Activated T-helper 1 cell treated with anti-CD3 and anti-CD28 coated beads, Interleukin-12 subunit alpha, Interleukin-12 subunit beta, Interleukin-2, Interleukin-4 antibody, amounts not matched to agents 30 ng/mL and 10 ng/mL and 1 ng/mL, durations not matched to agents 14 hours and 24 hours and 36 hours (primary cell): ENCODE results near the gene ZNF14. TPM values are rescaled to one million over a fixed set of nuclear protein-coding genes. Genes with fewer than 3 reads are reported as not detected.
A peak's percentile ranks its signal among the peaks of the same experiment; 100 is the strongest.
"Not testable (repeated sequence)": the region's sequence is repeated elsewhere in the genome, so short reads cannot be mapped to it uniquely, and the experiment has no call there.

Source experiments
- DNase-seq: peaks from one replicate; pipeline ENCODE4 v3.0.0; 2021; ENCODE audit warnings: low spot score
- H3K27ac Mint-ChIP-seq: one replicate; pipeline ENCODE4 v1.8.0; 2021; ENCODE audit warnings: mild to moderate bottlenecking, mixed read lengths
- H3K27me3 Mint-ChIP-seq: one replicate; pipeline ENCODE4 v1.8.0; 2022; ENCODE audit warnings: mild to moderate bottlenecking, moderate library complexity, mixed read lengths; ENCODE audit not compliant: insufficient read depth
- H3K36me3 Mint-ChIP-seq: one replicate; pipeline ENCODE4 v1.8.0; 2021; ENCODE audit warnings: low read depth, mixed read lengths
- H3K4me1 Mint-ChIP-seq: one replicate; pipeline ENCODE4 v1.8.0; 2021; ENCODE audit warnings: low read depth, mixed read lengths
- H3K4me3 Mint-ChIP-seq: one replicate; pipeline ENCODE4 v1.8.0; 2021; ENCODE audit warnings: mild to moderate bottlenecking, moderate library complexity, mixed read lengths
- H3K9me3 Mint-ChIP-seq: one replicate; pipeline ENCODE4 v1.8.0; 2021; ENCODE audit warnings: mixed read lengths
- intact Hi-C: fragments of 100-400 bp; cut with micrococcal nuclease; formaldehyde crosslinking; loops from one replicate; pipeline ENCODE4 v1.15.1; 2024
- total RNA-seq: library from RNA; stranded (reverse); gene quantifications from 2 replicates; pipeline ENCODE4 v1.2.3, GENCODE V29; 2022

Gene ZNF14
- total RNA-seq, 1 donor from 2014 or later = 4.3 TPM

GRCh38 chr19:19696386-19696785 lies 36.5 kb downstream of the ZNF14 start:
- Mint-ChIP-seq H3K27ac (no peak overlapping the region), H3K4me3 (no peak overlapping the region), H3K4me1 (no peaks in the 10 kb centered on the region), H3K27me3 (no peaks in the 10 kb centered on the region), H3K9me3 (peaks cover 39% of the 10 kb centered on the region), H3K36me3 (peaks cover 2% of the 10 kb centered on the region)
- intact Hi-C loops = no loop called here
- DNase-seq = no peak

- Mint-ChIP-seq H3K4me1 (no peaks in the 10 kb centered on the region), H3K4me3 (no peak overlapping the region), H3K36me3 (peaks cover 8% of the 10 kb centered on the region), H3K27ac (no peak overlapping the region), H3K27me3 (no peaks in the 10 kb centered on the region), H3K9me3 (peaks cover 16% of the 10 kb centered on the region)
- intact Hi-C loops = no loop called here
- no peak for DNase-seq
Observed at GRCh38 chr19:19691683-19692082, 41.2 kb downstream of the ZNF14 start.

DNA sequence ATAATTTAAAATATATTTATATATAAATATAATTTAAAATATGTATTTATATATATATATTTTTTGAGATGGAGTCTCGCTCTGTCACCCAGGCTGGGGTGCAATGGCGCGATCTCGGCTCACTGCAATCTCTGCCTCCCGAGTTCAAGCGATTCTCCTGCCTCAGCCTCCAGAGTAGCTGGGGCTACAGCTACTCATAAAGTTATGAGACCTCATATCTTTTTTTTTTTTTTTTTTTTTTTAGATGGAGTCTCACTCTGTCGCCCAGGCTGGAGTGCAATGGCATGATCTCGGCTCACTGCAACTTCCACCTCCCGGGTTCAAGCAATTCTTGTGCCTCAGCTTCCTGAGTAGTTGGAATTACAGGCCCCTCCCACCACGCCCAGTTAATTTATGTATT lies 43.9 kb downstream of the ZNF14 start:
- DNase-seq, H3K27ac Mint-ChIP-seq, H3K4me3 Mint-ChIP-seq, H3K27me3 Mint-ChIP-seq, H3K4me1 Mint-ChIP-seq, intact Hi-C loops: not testable (repeated sequence)
- Mint-ChIP-seq H3K36me3 (peaks cover 26% of the 10 kb centered on the region), H3K9me3 (peaks cover 24% of the 10 kb centered on the region)

DNA sequence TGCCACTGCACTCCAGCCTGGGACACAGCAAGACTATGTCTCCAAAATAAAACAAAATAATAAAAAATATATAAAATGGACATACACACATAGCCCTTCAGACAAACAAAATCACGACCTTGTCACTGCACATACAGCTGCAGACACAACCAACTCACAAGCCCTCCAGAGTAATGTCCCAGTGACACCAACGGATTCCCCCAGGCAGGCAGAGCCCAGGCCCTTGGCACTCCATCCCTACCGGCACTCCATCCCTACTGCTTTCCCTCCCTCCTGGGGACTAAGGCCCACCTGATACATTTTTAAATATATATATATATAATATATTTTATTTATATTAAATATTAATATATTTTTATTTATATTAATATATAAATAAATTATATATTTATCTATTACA lies 45.8 kb downstream of the ZNF14 start:
- peaks cover 43% of the 10 kb centered on the region for H3K36me3 Mint-ChIP-seq
- intact Hi-C loops = no loop called here
- H3K27me3 Mint-ChIP-seq = no peaks in the 10 kb centered on the region
- H3K4me3 Mint-ChIP-seq = no peak overlapping the region
- no peaks in the 10 kb centered on the region for H3K4me1 Mint-ChIP-seq
- DNase-seq = no peak
- H3K27ac Mint-ChIP-seq = no peak overlapping the region
- H3K9me3 Mint-ChIP-seq = peaks cover 36% of the 10 kb centered on the region

- H3K36me3 Mint-ChIP-seq = peaks cover 44% of the 10 kb centered on the region
- H3K4me1 Mint-ChIP-seq = no peaks in the 10 kb centered on the region
- H3K4me3 Mint-ChIP-seq = no peak overlapping the region
- no peaks in the 10 kb centered on the region for H3K27me3 Mint-ChIP-seq
- H3K9me3 Mint-ChIP-seq = peaks cover 36% of the 10 kb centered on the region
- intact Hi-C loops = no loop called here
- DNase-seq = no peak
- no peak overlapping the region for H3K27ac Mint-ChIP-seq
Observed at GRCh38 chr19:19686580-19686979, 46.3 kb downstream of the ZNF14 start.

- intact Hi-C loops, H3K4me3 Mint-ChIP-seq, H3K27ac Mint-ChIP-seq, H3K27me3 Mint-ChIP-seq, DNase-seq, H3K4me1 Mint-ChIP-seq: not testable (repeated sequence)
- Mint-ChIP-seq H3K36me3 (peaks cover 48% of the 10 kb centered on the region), H3K9me3 (peaks cover 39% of the 10 kb centered on the region)
Observed at GRCh38 chr19:19686119-19686518, 46.8 kb downstream of the ZNF14 start.

GRCh38 chr19:19679176-19680073 lies 53.5 kb downstream of the ZNF14 start:
- Mint-ChIP-seq H3K4me3 (no peak overlapping the region), H3K9me3 (peaks cover 69% of the 10 kb centered on the region), H3K36me3 (peaks cover 84% of the 10 kb centered on the region), H3K4me1 (no peaks in the 10 kb centered on the region), H3K27ac (no peak overlapping the region), H3K27me3 (no peaks in the 10 kb centered on the region)
- DNase-seq = no peak
- intact Hi-C loops = no loop called here

GRCh38 chr19:19677579-19677978 lies 55.3 kb downstream of the ZNF14 start:
- Mint-ChIP-seq H3K27me3 (no peaks in the 10 kb centered on the region), H3K27ac (no peak overlapping the region), H3K4me3 (no peak overlapping the region), H3K36me3 (peaks cover 80% of the 10 kb centered on the region), H3K4me1 (no peaks in the 10 kb centered on the region), H3K9me3 (peaks cover 60% of the 10 kb centered on the region)
- no peak for DNase-seq
- intact Hi-C loops = no loop called here

GRCh38 chr19:19674315-19674714 lies 58.6 kb downstream of the ZNF14 start:
- H3K9me3 Mint-ChIP-seq = peaks cover 51% of the 10 kb centered on the region
- H3K27ac Mint-ChIP-seq = no peak overlapping the region
- H3K4me1 Mint-ChIP-seq = peaks cover 12% of the 10 kb centered on the region
- H3K4me3 Mint-ChIP-seq = no peak overlapping the region
- DNase-seq = no peak
- intact Hi-C loops = no loop called here
- H3K27me3 Mint-ChIP-seq = no peaks in the 10 kb centered on the region
- peaks cover 73% of the 10 kb centered on the region for H3K36me3 Mint-ChIP-seq

DNA sequence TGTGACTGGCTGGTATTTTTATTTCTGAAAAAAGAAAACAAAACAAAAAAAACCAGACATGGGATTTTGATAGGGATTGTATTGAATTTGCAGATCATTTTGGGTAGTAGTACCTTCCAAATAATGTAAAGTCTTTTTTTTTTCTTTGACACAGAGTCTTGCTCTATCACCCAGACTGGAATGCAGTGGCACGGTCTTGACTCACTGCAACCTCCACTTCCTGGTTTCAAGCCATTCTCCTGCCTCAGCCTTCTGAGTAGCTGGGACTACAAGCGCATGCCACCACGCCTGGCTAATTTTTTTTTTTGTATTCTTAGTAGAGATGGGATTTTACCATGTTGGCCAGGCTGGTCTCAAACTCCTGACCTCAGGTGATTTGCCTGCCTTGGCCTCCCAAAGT lies 60.1 kb downstream of the ZNF14 start:
- H3K27me3 Mint-ChIP-seq = no peaks in the 10 kb centered on the region
- intact Hi-C loops = no loop called here
- H3K27ac Mint-ChIP-seq = no peak overlapping the region

DNA sequence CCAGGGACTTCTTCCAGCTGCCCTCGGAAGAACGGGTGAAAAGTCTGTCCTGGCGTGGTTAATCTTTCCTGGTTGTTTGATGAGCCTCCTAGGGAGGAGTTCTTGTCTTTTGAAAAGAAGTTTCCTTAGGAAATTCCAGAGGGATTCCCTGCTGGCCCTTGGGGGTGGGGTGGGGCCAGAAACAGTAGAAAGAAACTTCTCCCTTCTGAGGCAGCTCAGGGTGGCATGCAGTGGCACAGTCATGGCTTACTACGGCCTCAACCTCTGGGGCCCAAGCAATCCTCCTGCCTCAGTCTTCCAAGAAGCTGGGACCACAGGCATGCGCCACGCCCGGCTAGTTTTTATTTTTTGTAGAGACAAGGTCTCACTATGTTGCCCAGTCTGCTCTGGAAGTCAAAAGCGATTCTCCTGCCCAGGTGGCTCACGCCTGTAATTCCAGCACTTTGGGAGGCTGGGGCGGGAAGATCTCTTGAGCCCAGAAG lies 62.8 kb downstream of the ZNF14 start:
- H3K27me3 Mint-ChIP-seq = no peaks in the 10 kb centered on the region
- H3K9me3 Mint-ChIP-seq = peaks cover 17% of the 10 kb centered on the region
- peak overlapping the region; percentile 83 for H3K27ac Mint-ChIP-seq
- intact Hi-C loops = no loop called here
- peak overlapping the region; percentile 93 for H3K4me3 Mint-ChIP-seq
- peaks cover 20% of the 10 kb centered on the region for H3K4me1 Mint-ChIP-seq
- DNase-seq = no peak
- H3K36me3 Mint-ChIP-seq = peaks cover 40% of the 10 kb centered on the region

More for the DNA sequence above, 60.1 kb downstream of the ZNF14 start:
- Mint-ChIP-seq H3K4me1 (peaks cover 20% of the 10 kb centered on the region), H3K4me3 (no peak overlapping the region), H3K36me3 (peaks cover 67% of the 10 kb centered on the region), H3K9me3 (peaks cover 40% of the 10 kb centered on the region)
- no peak for DNase-seq

- Mint-ChIP-seq H3K27ac (peak within 1 kb of the TSS; percentile 99), H3K4me3 (peak within 1 kb of the TSS; percentile 93), H3K36me3 (peaks cover 28% of the 10 kb centered on the region), H3K4me1 (peaks cover 20% of the 10 kb centered on the region), H3K27me3 (no peaks in the 10 kb centered on the region), H3K9me3 (peaks cover 9% of the 10 kb centered on the region)
- intact Hi-C loops = loop anchor here (1.0 to 10.0 kb wide), 9 partner anchors 65 to 1354 kb away; partner anchors contain the start of genes BORCS8, RFXANK, ZNF14 and ZNF253
- peak; percentile 92 for DNase-seq
Observed at GRCh38 chr19:19668230-19669012, 64.5 kb downstream of the ZNF14 start, which contains the start of gene ZNF101. Gene ZNF101 (plus strand): TSS chr19:19668839. CDS start chr19:19668964, 125 bp downstream.
